Esophagus mucosa (tissue), 1 donor: ENCODE measurements around the gene CATSPERZ. TPM values are rescaled to one million over a fixed set of nuclear protein-coding genes. Genes with fewer than 3 reads are reported as not detected.

Experiments
- ATAC-seq: fragments of 200-7000 bp; cut with Tn5 transposase; one replicate; pipeline ENCODE4 v1.9.1; 2020
- total RNA-seq: library from RNA; stranded (reverse); gene quantifications from one replicate; pipeline ENCODE4 v1.2.4, GENCODE V29; 2023
- donor health status: DM: yes; HTN: yes; CAD: no.

The CATSPERZ gene
- total RNA-seq, 1 donor from 2014 or later, result 1.3 TPM

GRCh38 chr11:64342869-64343745, 42.9 kb downstream of the CATSPERZ start:
- ATAC-seq, result no peak

DNA sequence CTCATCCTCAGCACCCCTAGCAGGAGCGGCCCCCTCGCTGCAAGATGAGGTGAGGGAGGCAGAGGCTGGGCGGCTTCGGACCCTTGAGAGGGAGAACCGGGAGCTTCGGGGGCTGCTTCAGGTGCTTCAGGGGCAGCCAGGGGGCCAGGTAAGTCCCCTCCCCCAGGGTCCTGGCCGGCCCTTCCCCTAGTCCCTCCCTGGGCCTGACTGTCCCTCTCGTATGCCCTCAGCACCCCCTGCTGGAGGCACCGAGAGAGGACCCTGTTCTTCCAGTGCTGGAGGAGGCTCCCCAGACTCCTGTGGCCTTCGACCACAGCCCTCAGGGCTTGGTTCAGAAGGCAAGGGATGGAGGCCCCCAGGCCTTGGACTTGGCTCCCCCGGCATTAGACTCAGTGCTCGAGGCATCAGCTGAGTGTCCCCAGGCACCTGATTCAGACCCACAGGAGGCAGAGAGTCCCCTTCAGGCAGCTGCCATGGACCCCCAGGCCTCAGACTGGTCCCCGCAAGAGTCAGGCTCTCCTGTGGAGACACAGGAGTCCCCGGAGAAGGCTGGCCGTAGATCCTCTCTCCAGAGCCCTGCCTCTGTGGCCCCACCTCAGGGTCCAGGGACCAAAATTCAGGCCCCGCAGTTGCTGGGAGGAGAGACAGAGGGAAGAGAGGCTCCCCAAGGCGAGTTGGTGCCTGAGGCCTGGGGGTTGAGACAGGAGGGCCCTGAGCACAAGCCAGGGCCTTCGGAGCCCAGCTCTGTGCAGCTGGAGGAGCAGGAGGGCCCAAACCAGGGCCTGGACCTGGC, 43.8 kb downstream of the CATSPERZ start:
- ATAC-seq, result no peak

DNA sequence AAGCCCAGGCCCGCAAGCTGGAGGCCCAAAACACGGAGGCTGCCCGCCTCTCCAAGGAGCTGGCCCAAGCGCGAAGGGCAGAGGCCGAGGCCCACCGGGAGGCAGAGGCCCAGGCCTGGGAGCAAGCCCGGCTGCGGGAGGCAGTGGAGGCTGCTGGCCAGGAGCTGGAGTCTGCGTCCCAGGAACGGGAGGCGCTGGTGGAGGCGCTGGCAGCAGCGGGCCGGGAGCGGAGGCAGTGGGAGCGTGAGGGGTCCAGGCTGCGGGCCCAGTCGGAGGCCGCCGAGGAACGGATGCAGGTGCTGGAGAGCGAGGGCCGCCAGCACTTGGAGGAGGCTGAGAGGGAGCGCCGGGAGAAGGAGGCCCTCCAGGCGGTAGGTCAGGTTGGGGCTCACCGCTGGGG, 44.6 kb downstream of the CATSPERZ start:
- no peak for ATAC-seq

GRCh38 chr11:64347193-64347867, 47.2 kb downstream of the CATSPERZ start:
- ATAC-seq, result peak; percentile 13

DNA sequence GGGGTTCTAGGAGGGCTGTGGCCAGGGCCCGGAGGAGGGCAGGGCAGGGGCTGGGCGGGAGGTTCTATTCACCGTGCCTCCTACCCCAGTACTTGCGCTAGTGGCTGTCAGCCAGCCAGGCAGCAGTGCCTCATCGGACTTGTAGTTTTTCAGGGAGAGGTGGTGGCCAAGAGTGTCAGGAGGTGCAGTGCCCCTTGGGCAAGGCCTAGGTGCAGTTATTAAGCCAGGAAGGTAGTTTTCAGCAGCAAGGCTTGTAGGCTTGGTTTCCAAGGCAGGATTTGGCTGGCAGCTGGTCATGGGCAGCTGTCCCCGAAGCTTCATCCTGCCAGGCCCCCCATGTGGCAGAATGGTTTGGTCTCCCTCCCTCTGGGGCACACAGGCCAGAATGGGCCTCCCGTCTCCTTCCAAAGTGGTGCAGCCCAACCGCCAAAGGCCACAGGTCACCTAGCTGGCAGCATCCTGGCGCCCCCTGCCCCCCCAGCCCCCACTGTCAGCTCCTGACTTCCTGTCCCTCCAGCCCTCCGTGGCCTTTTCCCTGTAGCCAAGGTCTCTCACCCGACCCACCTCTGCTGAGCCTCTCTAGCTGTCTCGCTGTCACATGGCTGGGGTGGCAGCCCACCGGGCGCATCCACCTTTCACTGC, 48.3 kb downstream of the CATSPERZ start:
- ATAC-seq, result peak; percentile 63

GRCh38 chr11:64349025-64349387, 48.8 kb downstream of the CATSPERZ start:
- ATAC-seq, result peak; percentile 2

GRCh38 chr11:64349404-64349803, 49.2 kb downstream of the CATSPERZ start:
- no peak for ATAC-seq

DNA sequence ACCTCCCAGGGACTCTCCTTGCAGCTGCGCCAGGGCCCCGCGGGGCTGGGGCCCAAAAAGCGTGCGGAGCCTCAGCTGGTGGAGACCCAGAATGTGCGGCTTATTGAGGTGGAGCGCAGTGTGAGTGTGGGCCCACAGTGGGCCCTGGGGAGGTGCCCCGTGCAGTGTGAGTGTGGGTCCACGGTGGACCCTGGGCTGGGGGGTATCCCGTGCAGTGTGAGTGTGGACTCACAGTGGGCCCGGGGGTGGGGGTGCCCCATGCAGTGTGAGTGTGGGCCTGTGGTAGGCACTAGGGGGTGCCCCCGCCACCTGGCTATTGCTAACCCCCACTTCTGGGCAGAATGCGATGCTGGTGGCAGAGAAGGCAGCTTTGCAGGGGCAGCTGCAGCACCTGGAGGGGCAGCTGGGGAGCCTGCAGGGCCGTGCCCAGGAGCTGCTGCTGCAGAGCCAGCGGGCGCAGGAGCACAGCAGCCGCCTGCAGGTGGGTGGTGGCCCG, 51.0 kb downstream of the CATSPERZ start:
- ATAC-seq, result no peak

DNA sequence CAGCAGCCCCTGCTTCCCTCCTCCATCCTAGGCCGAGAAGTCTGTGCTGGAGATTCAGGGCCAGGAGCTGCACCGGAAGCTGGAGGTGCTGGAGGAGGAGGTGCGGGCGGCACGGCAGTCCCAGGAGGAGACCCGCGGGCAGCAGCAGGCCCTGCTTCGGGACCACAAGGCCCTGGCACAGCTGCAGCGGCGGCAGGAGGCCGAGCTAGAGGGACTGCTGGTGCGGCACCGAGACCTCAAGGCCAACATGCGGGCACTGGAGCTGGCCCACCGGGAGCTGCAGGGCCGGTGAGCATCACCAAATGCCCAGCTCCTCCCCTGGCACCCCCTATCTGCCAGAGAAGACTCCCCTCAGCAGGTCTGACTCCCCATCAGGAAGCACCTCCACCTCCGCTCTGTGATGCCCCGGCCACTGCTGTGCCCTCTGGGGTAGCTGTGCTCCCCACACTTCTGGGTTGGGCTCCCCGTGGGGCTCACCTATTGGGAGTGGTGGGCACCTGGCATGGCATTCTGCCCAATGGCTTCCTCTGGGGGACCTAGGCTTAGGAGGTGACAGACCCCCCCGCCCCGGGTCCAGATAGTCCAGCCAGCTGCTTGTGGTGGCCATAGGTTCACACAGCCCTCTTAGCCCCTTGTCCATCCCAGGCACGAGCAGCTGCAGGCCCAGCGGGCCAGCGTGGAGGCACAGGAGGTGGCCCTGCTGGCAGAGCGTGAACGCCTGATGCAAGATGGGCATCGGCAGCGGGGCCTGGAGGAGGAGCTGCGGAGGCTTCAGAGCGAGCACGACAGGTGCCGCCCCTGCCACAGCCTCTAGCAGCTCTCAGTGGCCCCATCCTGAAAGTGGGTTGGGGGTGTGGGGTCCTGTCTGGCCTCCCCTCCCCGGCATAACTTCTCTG, 52.2 kb downstream of the CATSPERZ start:
- ATAC-seq, result no peak

GRCh38 chr11:64352995-64353714, 53.0 kb downstream of the CATSPERZ start:
- no peak for ATAC-seq

- ATAC-seq, result no peak
Observed at GRCh38 chr11:64353715-64354506, 53.8 kb downstream of the CATSPERZ start.

Other genes starting within 250 kb of the CATSPERZ start
- gene MACROD1, start 134.2 kb upstream of the CATSPERZ start, total RNA-seq, result 22.9 TPM
- 74.2 TPM for gene STIP1, start 114.2 kb upstream of the CATSPERZ start, total RNA-seq
- gene FERMT3, start 93.6 kb upstream of the CATSPERZ start, total RNA-seq, result 2.4 TPM
- gene TRPT1, start 74.2 kb upstream of the CATSPERZ start, total RNA-seq, result 25.1 TPM
- gene NUDT22, start 74.1 kb upstream of the CATSPERZ start, total RNA-seq, result 59.9 TPM
- 16.7 TPM for gene DNAJC4, start 69.8 kb upstream of the CATSPERZ start, total RNA-seq
- 45.2 TPM for gene VEGFB, start 65.8 kb upstream of the CATSPERZ start, total RNA-seq
- 40.7 TPM for gene FKBP2, start 59.3 kb upstream of the CATSPERZ start, total RNA-seq
- gene PPP1R14B, start 53.4 kb upstream of the CATSPERZ start, total RNA-seq, result 265 TPM
- 43.9 TPM for gene PLCB3, start 48.8 kb upstream of the CATSPERZ start, total RNA-seq
- 45.4 TPM for gene BAD, start 15.7 kb upstream of the CATSPERZ start, total RNA-seq
- 18.5 TPM for gene GPR137, start 14.5 kb upstream of the CATSPERZ start, total RNA-seq
- not detected for gene KCNK4, start 9.1 kb upstream of the CATSPERZ start, total RNA-seq
- 63.2 TPM for gene ESRRA, start 5.2 kb downstream of the CATSPERZ start, total RNA-seq
- 181 TPM for gene TRMT112, start 17.2 kb downstream of the CATSPERZ start, total RNA-seq
- gene PRDX5, start 17.8 kb downstream of the CATSPERZ start, total RNA-seq, result 331 TPM
- 4.5 TPM for gene CCDC88B, start 39.8 kb downstream of the CATSPERZ start, total RNA-seq
- gene RPS6KA4, start 58.8 kb downstream of the CATSPERZ start, total RNA-seq, result 36.2 TPM